Peyer's patch (tissue), 4 donors: ENCODE measurements around the gene SOWAHB. TPM values are rescaled to one million over a fixed set of nuclear protein-coding genes. Genes with fewer than 3 reads are reported as not detected.

ENCODE experiments used
- DNase-seq, 3 donors: peaks; one replicate each; pipeline ENCODE4 v3.0.0-alpha.2; 2017 to 2019
- H3K27ac ChIP-seq, 4 donors: fragments of 200-600 bp; sonication (generic); one replicate each; pipeline ENCODE4 v1.5.1; 2016 to 2019
- H3K27me3 ChIP-seq, 2 donors: fragments of 200-600 bp; sonication (generic); one replicate each; pipeline ENCODE4 v1.5.1; 2019
- H3K36me3 ChIP-seq, 3 donors: fragments of 200-600 bp; sonication (generic); one replicate each; pipeline ENCODE4 v1.5.1; 2016 to 2019
- H3K4me1 ChIP-seq, 4 donors: fragments of 200-600 bp; sonication (generic); one replicate each; pipeline ENCODE4 v1.5.1; 2016 to 2019
- H3K4me3 ChIP-seq, 4 donors: fragments of 200-600 bp; sonication (generic); 1 replicate in 3 of 4; 2 replicates in 1 of 4; pipeline ENCODE4 v1.5.1; 2016 to 2019; ENCODE audit warnings: mild to moderate bottlenecking in 1 of 4
- H3K9me3 ChIP-seq, 4 donors: fragments of 200-600 bp; sonication (generic); one replicate each; pipeline ENCODE4 v1.5.1; 2016 to 2019; ENCODE audit warnings: mild to moderate bottlenecking in 1 of 4
- POLR2A ChIP-seq, 2 donors: fragments of 450-650 bp; IDR thresholded peaks; one replicate each; pipeline ENCODE4 v1.5.1; 2017; ENCODE audit warnings: antibody characterized with exemption in 2 of 2, mild to moderate bottlenecking in 2 of 2, moderate library complexity in 2 of 2
- total RNA-seq, 4 donors: library from RNA; depleted of rRNA; stranded (reverse); fragments of >200 nt; gene quantifications; one replicate each; pipeline ENCODE4 v1.1.0, GENCODE V29; 2016
- TF ChIP-seq, protein P1 (sequence below), 6 experiments: fragments of 450-650 bp in 4 of 6; fragments of 200-600 bp in 2 of 6; sonication (generic) in 1 of 6; IDR thresholded peaks; one replicate each; pipeline ENCODE4 v1.5.1; 2017 to 2019; ENCODE audit warnings: antibody characterized with exemption in 6 of 6, mild to moderate bottlenecking in 3 of 6, moderate library complexity in 1 of 6

Gene SOWAHB
- total RNA-seq, 4 donors from 2014 or later, result 11.6 to 30.8 (median 27.4) TPM

DNA sequence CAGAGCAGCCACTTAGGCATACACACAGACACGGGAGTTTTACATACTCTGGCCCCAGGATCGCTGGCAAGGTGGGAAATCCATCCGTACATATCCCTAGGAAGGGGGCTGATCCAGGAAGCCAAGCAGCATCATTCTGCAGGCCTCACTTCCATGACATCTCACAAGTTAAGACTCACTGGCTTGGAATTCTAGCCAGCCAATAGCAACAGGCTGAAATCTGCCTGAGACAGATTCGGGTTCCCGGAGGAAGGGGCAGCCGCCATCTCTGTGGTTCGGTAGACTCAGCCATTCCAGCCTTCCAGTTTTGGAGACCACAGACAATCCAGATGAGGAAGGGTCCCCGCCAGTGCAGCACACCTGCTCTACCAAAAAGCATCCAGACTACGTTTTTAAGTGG, 31.3 kb downstream of the SOWAHB start:
- H3K27ac ChIP-seq, result no peak overlapping the region
- no peak for DNase-seq
- H3K4me1 ChIP-seq, result peaks cover 0 to 7% (median 0%) of the 10 kb centered on the region in 4 donors
- H3K27me3 ChIP-seq, result no peaks in the 10 kb centered on the region
- no peak overlapping the region for H3K4me3 ChIP-seq
- H3K36me3 ChIP-seq, result no peaks in the 10 kb centered on the region
- no peak for TF ChIP-seq POLR2A (IDR thresholded peaks at IDR 0.05)
- TF ChIP-seq, protein P1, sequence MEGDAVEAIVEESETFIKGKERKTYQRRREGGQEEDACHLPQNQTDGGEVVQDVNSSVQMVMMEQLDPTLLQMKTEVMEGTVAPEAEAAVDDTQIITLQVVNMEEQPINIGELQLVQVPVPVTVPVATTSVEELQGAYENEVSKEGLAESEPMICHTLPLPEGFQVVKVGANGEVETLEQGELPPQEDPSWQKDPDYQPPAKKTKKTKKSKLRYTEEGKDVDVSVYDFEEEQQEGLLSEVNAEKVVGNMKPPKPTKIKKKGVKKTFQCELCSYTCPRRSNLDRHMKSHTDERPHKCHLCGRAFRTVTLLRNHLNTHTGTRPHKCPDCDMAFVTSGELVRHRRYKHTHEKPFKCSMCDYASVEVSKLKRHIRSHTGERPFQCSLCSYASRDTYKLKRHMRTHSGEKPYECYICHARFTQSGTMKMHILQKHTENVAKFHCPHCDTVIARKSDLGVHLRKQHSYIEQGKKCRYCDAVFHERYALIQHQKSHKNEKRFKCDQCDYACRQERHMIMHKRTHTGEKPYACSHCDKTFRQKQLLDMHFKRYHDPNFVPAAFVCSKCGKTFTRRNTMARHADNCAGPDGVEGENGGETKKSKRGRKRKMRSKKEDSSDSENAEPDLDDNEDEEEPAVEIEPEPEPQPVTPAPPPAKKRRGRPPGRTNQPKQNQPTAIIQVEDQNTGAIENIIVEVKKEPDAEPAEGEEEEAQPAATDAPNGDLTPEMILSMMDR (IDR thresholded peaks at IDR 0.05), result no peak
- no peaks in the 10 kb centered on the region for H3K9me3 ChIP-seq

DNA sequence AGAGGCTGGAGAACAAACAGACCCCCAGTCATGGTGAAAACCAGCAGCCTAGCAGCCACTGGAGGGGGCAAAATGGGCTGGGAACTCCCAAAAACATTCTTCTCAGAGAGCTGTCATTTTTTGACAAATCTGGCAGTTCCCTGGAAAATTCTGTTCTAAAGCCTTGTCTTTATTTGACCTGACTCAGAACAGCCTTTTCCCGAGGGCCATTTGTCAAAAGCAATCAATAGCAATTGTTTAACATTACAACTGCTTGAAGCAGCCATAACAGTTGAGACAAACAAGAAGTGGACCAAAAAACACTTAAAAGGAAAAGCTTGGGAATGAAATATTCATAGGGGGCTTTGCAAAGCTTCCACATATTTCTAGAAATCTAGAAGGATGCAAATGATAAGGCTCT, 39.6 kb downstream of the SOWAHB start:
- Histone ChIP-seq H3K27ac (no peak overlapping the region), H3K9me3 (no peaks in the 10 kb centered on the region), H3K4me1 (peaks cover 0 to 17% (median 3%) of the 10 kb centered on the region in 4 donors), H3K4me3 (no peak overlapping the region), H3K27me3 (no peaks in the 10 kb centered on the region), H3K36me3 (no peaks in the 10 kb centered on the region)
- DNase-seq, result no peak
- TF ChIP-seq, protein P1 (IDR thresholded peaks at IDR 0.05), result no peak
- no peak for TF ChIP-seq POLR2A (IDR thresholded peaks at IDR 0.05)

DNA sequence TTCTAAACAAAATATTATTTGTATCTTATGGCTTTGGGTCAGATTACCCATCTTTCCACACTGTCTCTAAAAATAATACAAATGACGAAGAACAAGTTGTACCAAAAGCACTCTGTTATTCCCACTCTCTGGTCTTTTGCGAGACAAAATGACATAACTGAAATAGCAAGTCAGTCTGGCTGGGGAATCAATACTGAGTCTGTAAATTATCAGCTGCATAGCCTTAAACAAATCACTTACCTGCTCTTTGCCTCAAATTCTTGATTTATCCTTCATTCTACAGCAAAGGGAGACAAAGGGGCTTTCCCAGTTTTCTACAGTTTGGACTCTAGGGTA, 40.9 kb downstream of the SOWAHB start:
- TF ChIP-seq, protein P1 (IDR thresholded peaks at IDR 0.05), result no peak
- no peak for TF ChIP-seq POLR2A (IDR thresholded peaks at IDR 0.05)
- H3K27ac ChIP-seq, result peak overlapping the region in 1 of 4 donors; percentile 7
- peaks cover 0 to 17% (median 3%) of the 10 kb centered on the region in 4 donors for H3K4me1 ChIP-seq
- H3K27me3 ChIP-seq, result no peaks in the 10 kb centered on the region
- no peaks in the 10 kb centered on the region for H3K9me3 ChIP-seq
- H3K4me3 ChIP-seq, result no peak overlapping the region
- H3K36me3 ChIP-seq, result no peaks in the 10 kb centered on the region
- DNase-seq, result no peak

DNA sequence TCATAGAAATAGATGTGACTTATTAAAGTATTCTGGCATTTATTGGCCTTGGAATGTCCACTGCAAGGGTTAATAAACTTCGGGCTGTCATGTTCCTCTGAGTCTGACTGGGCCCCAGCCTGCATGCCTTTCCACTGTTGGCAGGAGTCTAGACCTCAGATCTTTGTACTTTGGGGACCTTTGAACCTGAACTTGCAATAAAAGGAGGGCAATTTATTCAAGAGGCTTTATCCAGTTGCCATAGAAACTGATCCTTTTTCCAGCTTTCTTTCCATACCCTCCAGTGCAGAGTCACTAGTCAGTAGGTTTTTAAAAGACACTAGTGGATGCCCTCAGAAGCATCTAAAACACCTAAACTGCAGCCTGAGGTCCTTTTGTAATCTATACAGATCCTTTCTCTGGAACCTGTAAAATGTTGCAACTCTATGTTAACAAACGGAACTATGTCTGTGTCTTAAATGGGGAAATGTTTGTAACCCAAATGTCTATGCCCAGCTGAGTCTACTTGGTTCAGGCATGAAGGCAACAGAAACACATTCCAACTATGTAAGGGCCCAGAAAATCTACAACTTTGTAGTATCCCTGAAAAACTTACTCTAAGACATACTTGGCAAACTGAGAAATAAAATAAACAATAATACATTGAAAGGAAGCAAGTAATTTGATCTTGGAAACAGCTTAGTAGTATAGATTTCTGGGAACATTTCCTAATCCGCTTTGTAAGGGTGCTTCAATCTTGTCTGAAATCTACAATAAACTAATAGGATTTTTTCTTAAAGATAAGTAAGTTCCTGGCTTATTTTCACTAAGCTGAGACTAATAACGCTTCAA, 41.5 kb downstream of the SOWAHB start:
- no peaks in the 10 kb centered on the region for H3K36me3 ChIP-seq
- TF ChIP-seq, protein P1 (IDR thresholded peaks at IDR 0.05), result no peak
- TF ChIP-seq POLR2A (IDR thresholded peaks at IDR 0.05), result no peak
- peak overlapping the region in 2 of 4 donors; percentile 7 to 51 for H3K27ac ChIP-seq
- DNase-seq, result peak in 2 of 3 donors; percentile 62 to 73
- no peak overlapping the region for H3K4me3 ChIP-seq
- peaks cover 0 to 17% (median 3%) of the 10 kb centered on the region in 4 donors for H3K4me1 ChIP-seq
- no peaks in the 10 kb centered on the region for H3K9me3 ChIP-seq
- H3K27me3 ChIP-seq, result no peaks in the 10 kb centered on the region

DNA sequence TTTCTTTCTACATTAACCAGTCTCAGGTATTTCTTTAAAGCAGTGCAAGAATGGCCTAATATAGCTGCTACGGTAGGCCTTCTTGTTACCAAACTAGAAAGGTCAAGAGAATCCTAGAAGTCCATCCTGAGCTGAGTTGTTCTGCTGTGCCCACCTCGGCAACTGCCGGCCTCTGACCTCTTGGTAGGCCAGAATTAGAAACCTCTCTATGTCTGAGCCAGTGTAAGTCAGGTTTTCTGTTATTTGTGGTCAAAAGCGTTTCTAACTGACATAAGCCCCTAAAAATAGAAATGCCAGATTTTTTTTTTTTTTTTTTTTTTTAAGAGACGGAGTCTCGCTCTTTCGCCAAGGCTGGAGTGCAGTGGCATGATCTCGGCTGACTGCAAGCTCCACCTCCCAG, 43.1 kb downstream of the SOWAHB start:
- peaks cover 0 to 17% (median 3%) of the 10 kb centered on the region in 4 donors for H3K4me1 ChIP-seq
- H3K9me3 ChIP-seq, result no peaks in the 10 kb centered on the region
- no peak for DNase-seq
- TF ChIP-seq, protein P1 (IDR thresholded peaks at IDR 0.05), result no peak
- TF ChIP-seq POLR2A (IDR thresholded peaks at IDR 0.05), result no peak
- H3K36me3 ChIP-seq, result no peaks in the 10 kb centered on the region
- no peak overlapping the region for H3K4me3 ChIP-seq
- H3K27ac ChIP-seq, result no peak overlapping the region
- H3K27me3 ChIP-seq, result no peaks in the 10 kb centered on the region
